GM21390 (cell line): Measurements from ENCODE around the gene RCVRN.

Experiments
- ATAC-seq: cut with Tn5 transposase; IDR thresholded peaks from one replicate; pipeline ENCODE4 v1.9.1; 2021; ENCODE audit not compliant: unreplicated experiment

Gene RCVRN

GRCh38 chr17:9859781-9860180, 45.3 kb downstream of the RCVRN start:
- no peak for ATAC-seq

GRCh38 chr17:9855036-9855435, 50.0 kb downstream of the RCVRN start:
- ATAC-seq, result no peak

GRCh38 chr17:9854255-9854654, 50.8 kb downstream of the RCVRN start:
- no peak for ATAC-seq

GRCh38 chr17:9850151-9850550, 54.9 kb downstream of the RCVRN start:
- ATAC-seq, result no peak
